Choroid plexus epithelial cell (primary cell): ENCODE results near the gene HIBADH.

Source experiments
- DNase-seq: peaks from one replicate; pipeline ENCODE4 v3.0.0-alpha.2; 2010; ENCODE audit warnings: low read depth
- H3K4me3 ChIP-seq: 2 replicates; pipeline ENCODE4 v1.5.1; 2011; ENCODE audit warnings: low read depth, mild to moderate bottlenecking, control low read depth, low read length, moderate library complexity
- TF ChIP-seq, protein P1 (sequence below): conservative IDR thresholded peaks from 2 replicates; pipeline ENCODE4 v1.5.1; 2011; ENCODE audit warnings: low read depth, mild to moderate bottlenecking, control low read depth, inconsistent platforms, low read length, moderate library complexity

Gene HIBADH

DNA sequence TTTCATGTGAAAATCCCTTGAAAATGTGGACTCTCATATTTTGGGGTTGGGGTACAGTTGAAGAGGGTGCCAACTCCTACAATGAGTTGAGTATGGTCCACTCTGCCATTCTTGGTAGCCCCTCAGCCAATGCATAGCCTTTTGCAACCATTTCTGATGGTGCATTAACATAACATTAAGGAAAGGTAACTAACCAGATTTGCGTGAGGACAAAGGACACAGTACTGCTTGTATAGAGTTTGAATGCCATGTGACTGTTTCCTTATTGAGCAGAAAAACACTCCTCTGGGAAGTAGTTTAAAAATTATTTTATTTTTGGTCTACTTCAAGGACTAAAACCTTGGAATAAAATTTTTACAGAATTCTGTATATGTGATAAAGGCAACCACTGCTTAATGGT is 107.9 kb downstream of the HIBADH start:
- no peak for DNase-seq
- TF ChIP-seq, protein P1, sequence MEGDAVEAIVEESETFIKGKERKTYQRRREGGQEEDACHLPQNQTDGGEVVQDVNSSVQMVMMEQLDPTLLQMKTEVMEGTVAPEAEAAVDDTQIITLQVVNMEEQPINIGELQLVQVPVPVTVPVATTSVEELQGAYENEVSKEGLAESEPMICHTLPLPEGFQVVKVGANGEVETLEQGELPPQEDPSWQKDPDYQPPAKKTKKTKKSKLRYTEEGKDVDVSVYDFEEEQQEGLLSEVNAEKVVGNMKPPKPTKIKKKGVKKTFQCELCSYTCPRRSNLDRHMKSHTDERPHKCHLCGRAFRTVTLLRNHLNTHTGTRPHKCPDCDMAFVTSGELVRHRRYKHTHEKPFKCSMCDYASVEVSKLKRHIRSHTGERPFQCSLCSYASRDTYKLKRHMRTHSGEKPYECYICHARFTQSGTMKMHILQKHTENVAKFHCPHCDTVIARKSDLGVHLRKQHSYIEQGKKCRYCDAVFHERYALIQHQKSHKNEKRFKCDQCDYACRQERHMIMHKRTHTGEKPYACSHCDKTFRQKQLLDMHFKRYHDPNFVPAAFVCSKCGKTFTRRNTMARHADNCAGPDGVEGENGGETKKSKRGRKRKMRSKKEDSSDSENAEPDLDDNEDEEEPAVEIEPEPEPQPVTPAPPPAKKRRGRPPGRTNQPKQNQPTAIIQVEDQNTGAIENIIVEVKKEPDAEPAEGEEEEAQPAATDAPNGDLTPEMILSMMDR, result no peak
- H3K4me3 ChIP-seq, result no peak overlapping the region

DNA sequence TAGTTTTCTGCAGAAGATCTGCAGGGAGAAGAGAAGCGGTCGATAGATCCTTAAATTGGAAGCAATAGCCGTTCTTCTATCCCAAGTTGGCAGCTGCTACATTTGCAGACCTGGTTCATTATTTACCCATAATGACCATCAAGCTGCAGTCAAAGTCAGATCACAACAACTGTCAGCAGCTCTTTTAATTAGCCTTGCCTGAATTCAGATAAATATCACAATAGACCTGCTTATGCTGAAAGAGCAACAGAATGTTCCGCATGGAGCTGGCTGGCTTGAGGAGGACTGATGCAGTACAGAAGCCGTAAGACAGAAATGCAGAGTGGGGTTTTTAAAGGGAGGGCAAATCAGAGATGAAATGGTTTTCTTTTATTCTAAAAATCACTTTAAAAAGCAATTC is 109.4 kb downstream of the HIBADH start:
- H3K4me3 ChIP-seq, result no peak overlapping the region
- TF ChIP-seq, protein P1, result no peak
- no peak for DNase-seq

DNA sequence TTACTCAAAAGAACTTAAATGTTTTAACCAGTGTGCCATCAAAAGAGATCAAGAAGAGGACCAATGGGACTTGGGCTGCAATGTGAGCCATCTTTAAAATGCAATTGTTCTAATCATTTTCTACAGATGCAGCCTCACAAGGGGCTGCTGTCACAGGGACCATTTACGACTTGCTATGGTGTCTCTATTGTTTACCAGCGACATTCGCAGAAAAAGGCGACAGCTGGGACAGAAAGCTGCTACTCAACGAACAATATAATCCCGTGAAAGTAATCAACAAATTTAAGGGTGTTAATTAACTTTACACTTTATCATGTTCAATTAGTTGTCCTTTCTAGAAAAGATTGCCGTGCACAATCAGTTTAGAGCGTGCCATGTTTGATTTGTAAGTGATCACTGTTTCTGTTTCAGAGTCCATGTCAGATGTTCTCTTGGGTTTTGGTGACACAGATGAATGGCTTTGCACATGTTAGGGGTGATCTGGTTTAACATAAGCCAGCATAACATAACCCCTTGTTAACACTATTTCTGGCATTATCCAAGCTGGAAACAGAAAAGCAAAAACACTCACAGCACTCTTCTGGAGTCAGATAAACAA is 110.8 kb downstream of the HIBADH start:
- TF ChIP-seq, protein P1, result no peak
- no peak for DNase-seq
- no peak overlapping the region for H3K4me3 ChIP-seq

DNA sequence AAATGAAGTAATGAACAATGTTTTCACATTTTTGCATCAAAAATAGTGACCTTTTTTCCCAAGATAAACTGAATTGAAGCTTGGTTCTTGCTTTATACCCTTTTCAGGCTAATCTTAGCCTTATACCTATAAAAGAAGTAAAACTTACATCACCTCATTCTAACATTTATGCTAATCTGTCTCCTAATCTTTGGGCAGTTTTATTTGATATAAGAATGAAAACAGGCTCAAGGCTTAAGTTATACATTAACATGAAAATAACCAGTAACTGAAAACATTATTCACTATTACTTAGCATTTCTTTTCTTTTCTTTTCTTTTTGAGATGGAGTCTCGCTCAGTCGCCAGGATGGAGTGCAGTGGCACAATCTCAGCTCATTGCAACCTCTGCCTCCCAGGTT is 113.1 kb downstream of the HIBADH start:
- TF ChIP-seq, protein P1, result no peak
- no peak overlapping the region for H3K4me3 ChIP-seq
- DNase-seq, result no peak

DNA sequence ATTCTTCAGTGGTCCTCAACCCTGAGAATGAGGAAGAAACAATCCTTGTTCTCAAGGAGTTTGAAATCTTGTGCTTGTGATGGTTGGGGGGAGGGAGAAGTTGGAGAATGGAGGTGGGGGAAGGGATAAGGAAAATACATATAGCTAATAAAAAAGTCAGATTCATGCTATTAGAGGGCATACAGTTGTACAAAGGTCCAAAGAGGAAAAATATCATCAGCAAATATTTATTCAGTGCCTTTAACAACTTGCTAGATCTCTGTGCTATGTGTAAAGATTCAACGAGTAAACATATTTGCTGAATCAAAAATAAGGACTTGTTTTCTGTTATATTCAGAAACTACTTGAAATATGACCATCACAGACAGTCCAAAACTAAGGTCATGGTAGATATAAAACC is 114.4 kb downstream of the HIBADH start:
- TF ChIP-seq, protein P1, result no peak
- no peak for DNase-seq
- no peak overlapping the region for H3K4me3 ChIP-seq

- TF ChIP-seq, protein P1, result no peak
- DNase-seq, result peak; percentile 82
- no peak overlapping the region for H3K4me3 ChIP-seq
Observed at GRCh38 chr7:27547401-27547800, 115.3 kb downstream of the HIBADH start.

DNA sequence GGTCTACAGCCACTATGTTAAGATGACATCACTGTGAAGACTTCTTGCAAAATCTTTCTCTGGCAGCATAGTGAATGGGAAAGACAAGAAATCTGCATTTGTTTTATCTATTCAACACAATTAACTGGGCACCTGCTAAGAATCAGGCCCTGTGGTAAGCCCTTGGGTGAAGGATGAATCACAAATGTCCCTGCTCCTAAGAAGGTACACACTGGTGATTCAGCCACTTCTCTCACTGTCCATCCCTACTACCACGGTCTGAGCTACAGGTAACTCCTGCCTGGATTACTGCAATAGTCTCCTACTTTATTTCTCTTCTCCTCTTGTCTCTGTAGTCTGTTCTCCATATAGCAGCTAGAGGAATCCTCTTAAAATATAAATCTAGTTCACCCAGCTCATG is 116.1 kb downstream of the HIBADH start:
- H3K4me3 ChIP-seq, result no peak overlapping the region
- DNase-seq, result no peak
- TF ChIP-seq, protein P1, result no peak
